HUES6 (cell line): ENCODE results near the gene SLC66A1.

Source experiments
- H3K27ac ChIP-seq: 2 replicates; pipeline ENCODE4 v1.7.0; 2013; ENCODE audit warnings: low read depth, mild to moderate bottlenecking, low read length, inconsistent platforms
- H3K27me3 ChIP-seq: 2 replicates; pipeline ENCODE4 v1.6.1; 2013; ENCODE audit warnings: low read length; ENCODE audit not compliant: control insufficient read depth, insufficient read depth
- H3K36me3 ChIP-seq: 2 replicates; pipeline ENCODE4 v1.6.1; 2013; ENCODE audit warnings: low read length; ENCODE audit not compliant: control insufficient read depth, insufficient read depth
- H3K4me1 ChIP-seq: 2 replicates; pipeline ENCODE4 v1.6.1; 2013; ENCODE audit warnings: low read length; ENCODE audit not compliant: control insufficient read depth, insufficient read depth
- H3K4me3 ChIP-seq: 2 replicates; pipeline ENCODE4 v1.5.1; 2013; ENCODE audit warnings: low read depth, low read length
- H3K9ac ChIP-seq: one replicate; pipeline ENCODE4 v1.6.1; 2013; ENCODE audit warnings: mild to moderate bottlenecking, low read length
- H3K9me3 ChIP-seq: 2 replicates; pipeline ENCODE4 v1.6.1; 2013; ENCODE audit warnings: low read depth, low read length; ENCODE audit not compliant: control insufficient read depth, insufficient read depth

Gene SLC66A1

GRCh38 chr1:19368050-19368449 is 55.9 kb downstream of the SLC66A1 start:
- Histone ChIP-seq H3K27me3 (no peaks in the 10 kb centered on the region), H3K36me3 (peaks cover 11% of the 10 kb centered on the region), H3K9me3 (no peaks in the 10 kb centered on the region), H3K9ac (no peak overlapping the region), H3K27ac (no peak overlapping the region), H3K4me1 (peaks cover 5% of the 10 kb centered on the region; the same call in 1 of the 2 replicates), H3K4me3 (no peak overlapping the region)

- 0 out of 2 replicates have a peak overlapping the region, but pooled peaks have one; percentile 20 for H3K27ac ChIP-seq
- peaks cover 13% of the 10 kb centered on the region for H3K36me3 ChIP-seq
Measured at GRCh38 chr1:19368964-19369363, 56.8 kb downstream of the SLC66A1 start.

GRCh38 chr1:19369396-19370090 is 57.4 kb downstream of the SLC66A1 start:
- peaks cover 5% of the 10 kb centered on the region; the same call in 1 of the 2 replicates for H3K4me1 ChIP-seq
- H3K9me3 ChIP-seq, result no peaks in the 10 kb centered on the region
- H3K27ac ChIP-seq, result 0 out of 2 replicates have a peak overlapping the region, but pooled peaks have one; percentile 20
- H3K9ac ChIP-seq, result no peak overlapping the region
- H3K4me3 ChIP-seq, result no peak overlapping the region
- H3K36me3 ChIP-seq, result peaks cover 18% of the 10 kb centered on the region
- H3K27me3 ChIP-seq, result no peaks in the 10 kb centered on the region

More at GRCh38 chr1:19368964-19369363, 56.8 kb downstream of the SLC66A1 start:
- Histone ChIP-seq H3K4me1 (peaks cover 5% of the 10 kb centered on the region; the same call in 1 of the 2 replicates), H3K27me3 (no peaks in the 10 kb centered on the region), H3K9ac (no peak overlapping the region), H3K4me3 (no peak overlapping the region), H3K9me3 (no peaks in the 10 kb centered on the region)

GRCh38 chr1:19370453-19371170 is 58.5 kb downstream of the SLC66A1 start:
- peaks cover 24% of the 10 kb centered on the region for H3K36me3 ChIP-seq
- no peak overlapping the region for H3K27ac ChIP-seq
- H3K9ac ChIP-seq, result no peak overlapping the region

GRCh38 chr1:19371226-19372135 is 59.4 kb downstream of the SLC66A1 start:
- peaks cover 33% of the 10 kb centered on the region for H3K36me3 ChIP-seq
- peaks cover 5% of the 10 kb centered on the region; the same call in 1 of the 2 replicates for H3K4me1 ChIP-seq

More at GRCh38 chr1:19370453-19371170, 58.5 kb downstream of the SLC66A1 start:
- Histone ChIP-seq H3K27me3 (no peaks in the 10 kb centered on the region), H3K9me3 (no peaks in the 10 kb centered on the region), H3K4me3 (no peak overlapping the region), H3K4me1 (peaks cover 5% of the 10 kb centered on the region; the same call in 1 of the 2 replicates)

GRCh38 chr1:19372136-19372514 is 60.0 kb downstream of the SLC66A1 start:
- Histone ChIP-seq H3K4me3 (no peak overlapping the region), H3K9me3 (no peaks in the 10 kb centered on the region), H3K4me1 (peaks cover 5% of the 10 kb centered on the region; the same call in 1 of the 2 replicates), H3K36me3 (peaks cover 39% of the 10 kb centered on the region), H3K27ac (no peak overlapping the region), H3K27me3 (no peaks in the 10 kb centered on the region), H3K9ac (no peak overlapping the region)

More at GRCh38 chr1:19371226-19372135, 59.4 kb downstream of the SLC66A1 start:
- Histone ChIP-seq H3K4me3 (no peak overlapping the region), H3K27me3 (no peaks in the 10 kb centered on the region), H3K9me3 (no peaks in the 10 kb centered on the region), H3K9ac (no peak overlapping the region), H3K27ac (no peak overlapping the region)

GRCh38 chr1:19372602-19373001 is 60.5 kb downstream of the SLC66A1 start:
- Histone ChIP-seq H3K27ac (no peak overlapping the region), H3K4me1 (peaks cover 5% of the 10 kb centered on the region; the same call in 1 of the 2 replicates), H3K4me3 (no peak overlapping the region), H3K36me3 (peaks cover 44% of the 10 kb centered on the region), H3K27me3 (no peaks in the 10 kb centered on the region), H3K9ac (no peak overlapping the region), H3K9me3 (no peaks in the 10 kb centered on the region)

GRCh38 chr1:19373211-19374082 is 61.3 kb downstream of the SLC66A1 start:
- Histone ChIP-seq H3K27ac (no peak overlapping the region), H3K9ac (no peak overlapping the region), H3K27me3 (no peaks in the 10 kb centered on the region), H3K4me3 (no peak overlapping the region), H3K9me3 (no peaks in the 10 kb centered on the region), H3K36me3 (peaks cover 52% of the 10 kb centered on the region), H3K4me1 (peaks cover 5% of the 10 kb centered on the region; the same call in 1 of the 2 replicates)

- H3K4me3 ChIP-seq, result no peak overlapping the region
- no peak overlapping the region for H3K9ac ChIP-seq
- H3K4me1 ChIP-seq, result peaks cover 5% of the 10 kb centered on the region; the same call in 1 of the 2 replicates
- no peak overlapping the region for H3K27ac ChIP-seq
- no peaks in the 10 kb centered on the region for H3K27me3 ChIP-seq
- no peaks in the 10 kb centered on the region for H3K9me3 ChIP-seq
- H3K36me3 ChIP-seq, result peaks cover 57% of the 10 kb centered on the region
Measured at GRCh38 chr1:19374083-19374801, 62.1 kb downstream of the SLC66A1 start.
